ENCODE measurements around the gene USP9X.

DNA sequence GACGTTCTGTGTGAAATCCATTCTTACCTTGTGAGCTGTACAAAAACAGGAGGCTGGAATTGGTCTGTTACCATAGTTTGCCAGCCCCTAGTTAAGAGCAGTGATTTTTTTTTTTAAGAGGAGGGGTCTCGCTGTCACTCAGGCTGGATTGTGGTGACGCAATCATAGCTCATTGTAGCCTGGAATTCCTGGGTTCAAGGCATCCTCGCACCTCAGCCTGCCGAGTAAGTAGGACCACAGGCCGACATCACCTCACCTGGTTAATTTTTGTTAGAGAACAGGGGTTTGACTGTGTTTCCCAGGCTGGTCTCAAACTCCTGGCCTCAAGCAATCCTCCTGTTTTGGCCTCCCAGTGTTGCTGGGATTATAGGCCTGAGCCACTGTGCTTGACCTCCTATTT is 7.5 kb downstream of the USP9X start:
- TF ChIP-seq POLR2A (IDR thresholded peaks at IDR 0.05) (no peak), EP300 (IDR thresholded peaks at IDR 0.05) (no peak)

Data from suprapubic skin (tissue), 2 donors.